Skin of body (tissue), 2 donors: Measurements from ENCODE around the gene COL4A1. TPM values are rescaled to one million over a fixed set of nuclear protein-coding genes. Genes with fewer than 3 reads are reported as not detected.
"Not testable (repeated sequence)": the region's sequence is repeated elsewhere in the genome, so short reads cannot be mapped to it uniquely, and the experiment has no call there.

ENCODE experiments used
- DNase-seq: peaks from one replicate; lab custom pipeline; 2025; lab: John Stamatoyannopoulos, UW
- total RNA-seq: library from RNA; depleted of rRNA; stranded (reverse); fragments of >200 nt; gene quantifications from one replicate; pipeline ENCODE4 v1.2.3, GENCODE V29; 2014

The COL4A1 gene
- total RNA-seq, 1 donor from 2014 or later = 740 TPM

GRCh38 chr13:110119935-110120905 is 186.7 kb downstream of the COL4A1 start:
- no peak for DNase-seq

- DNase-seq = no peak
Measured at GRCh38 chr13:110118106-110118505, 188.9 kb downstream of the COL4A1 start.

- peak; percentile 72 for DNase-seq
Measured at GRCh38 chr13:110116072-110116487, 190.9 kb downstream of the COL4A1 start.

- DNase-seq = peak; percentile 94
Measured at GRCh38 chr13:110115591-110115990, 191.4 kb downstream of the COL4A1 start.

- DNase-seq = peak; percentile 67
Measured at GRCh38 chr13:110114316-110114715, 192.6 kb downstream of the COL4A1 start.

- DNase-seq = no peak
Measured at GRCh38 chr13:110113284-110113764, 193.6 kb downstream of the COL4A1 start.

GRCh38 chr13:110112379-110112778 is 194.6 kb downstream of the COL4A1 start:
- not testable (repeated sequence) for DNase-seq

- DNase-seq = no peak
Measured at GRCh38 chr13:110110783-110111182, 196.2 kb downstream of the COL4A1 start.

- no peak for DNase-seq
Measured at GRCh38 chr13:110109910-110110309, 197.0 kb downstream of the COL4A1 start.

- no peak for DNase-seq
Measured at GRCh38 chr13:110109140-110109783, 197.7 kb downstream of the COL4A1 start.

- peak; percentile 76 for DNase-seq
Measured at GRCh38 chr13:110108348-110109139, 198.4 kb downstream of the COL4A1 start.

GRCh38 chr13:110107568-110108347 is 199.2 kb downstream of the COL4A1 start:
- DNase-seq = no peak

GRCh38 chr13:110106726-110107125 is 200.2 kb downstream of the COL4A1 start:
- no peak for DNase-seq

- DNase-seq = no peak
Measured at GRCh38 chr13:110105136-110105535, 201.8 kb downstream of the COL4A1 start.

GRCh38 chr13:110103534-110103933 is 203.4 kb downstream of the COL4A1 start:
- no peak for DNase-seq

- no peak for DNase-seq
Measured at GRCh38 chr13:110103026-110103425, 203.9 kb downstream of the COL4A1 start.

- DNase-seq = no peak
Measured at GRCh38 chr13:110102053-110102452, 204.9 kb downstream of the COL4A1 start.

- DNase-seq = no peak
Measured at GRCh38 chr13:110099922-110100321, 207.0 kb downstream of the COL4A1 start.
